Measurements from ENCODE around the gene KLHDC10.

The KLHDC10 gene

GRCh38 chr7:130091999-130092398 lies 21.7 kb downstream of the KLHDC10 start:
- H2BK15ac ChIP-seq (replicated peaks; ENCODE audit: low read depth), result no peak overlapping the region
- H2AK5ac ChIP-seq (ENCODE audit: low read length), result no peak overlapping the region
- H3K27ac ChIP-seq (ENCODE audit: low read depth, low read length), result no peak overlapping the region
- no peak overlapping the region for H3K4ac ChIP-seq (ENCODE audit: low read depth, low read length)
- H3K56ac ChIP-seq (ENCODE audit: low read length), result no peak overlapping the region
- H3K9ac ChIP-seq (ENCODE audit: low read length), result no peak overlapping the region
- no peaks in the 10 kb centered on the region for H3K36me3 ChIP-seq (ENCODE audit: control insufficient read depth, insufficient read depth, low read length)
- no peak overlapping the region for H3K18ac ChIP-seq (ENCODE audit: low read length)
- no peak overlapping the region for H4K5ac ChIP-seq (ENCODE audit: low read length)
- H3K79me2 ChIP-seq (ENCODE audit: control insufficient read depth, insufficient read depth, low read length), result no peaks in the 10 kb centered on the region
- H2BK5ac ChIP-seq (ENCODE audit: low read length), result no peak overlapping the region
- H2BK120ac ChIP-seq (ENCODE audit: low read depth, low read length), result no peak overlapping the region
- H3K4me1 ChIP-seq (ENCODE audit: control insufficient read depth, low read depth, low read length), result no peaks in the 10 kb centered on the region
- H4K8ac ChIP-seq (ENCODE audit: low read depth, low read length), result no peak overlapping the region
- no peaks in the 10 kb centered on the region for H3K79me1 ChIP-seq (ENCODE audit: low read length)
- DNase-seq, result no peak
- H3K27me3 ChIP-seq (ENCODE audit: insufficient read depth, low read length, poor library complexity), result no peaks in the 10 kb centered on the region
- H3K23ac ChIP-seq (ENCODE audit: low read length), result no peak overlapping the region
- no CpG with 5 or more reads among the region's 1 CpG for WGBS (ENCODE audit: extremely low coverage, insufficient coverage, low lambda C conversion rate)
- H3K4me2 ChIP-seq (ENCODE audit: low read length), result no peak overlapping the region
- H3K4me3 ChIP-seq (ENCODE audit: low read length), result no peak overlapping the region

GRCh38 chr7:130092598-130092997 lies 22.3 kb downstream of the KLHDC10 start:
- WGBS (ENCODE audit: extremely low coverage, insufficient coverage, low lambda C conversion rate), result no CpG with 5 or more reads among the region's 2 CpGs
- no peak overlapping the region for H3K27ac ChIP-seq (ENCODE audit: low read depth, low read length)
- H3K36me3 ChIP-seq (ENCODE audit: control insufficient read depth, insufficient read depth, low read length), result no peaks in the 10 kb centered on the region
- no peak overlapping the region for H3K4me3 ChIP-seq (ENCODE audit: low read length)
- no peaks in the 10 kb centered on the region for H3K79me1 ChIP-seq (ENCODE audit: low read length)
- no peak overlapping the region for H3K56ac ChIP-seq (ENCODE audit: low read length)
- H2BK5ac ChIP-seq (ENCODE audit: low read length), result no peak overlapping the region
- no peaks in the 10 kb centered on the region for H3K79me2 ChIP-seq (ENCODE audit: control insufficient read depth, insufficient read depth, low read length)
- H2AK5ac ChIP-seq (ENCODE audit: low read length), result no peak overlapping the region
- peak; percentile 5 for DNase-seq
- H4K8ac ChIP-seq (ENCODE audit: low read depth, low read length), result no peak overlapping the region
- no peak overlapping the region for H2BK15ac ChIP-seq (replicated peaks; ENCODE audit: low read depth)
- no peaks in the 10 kb centered on the region for H3K4me1 ChIP-seq (ENCODE audit: control insufficient read depth, low read depth, low read length)
- no peak overlapping the region for H3K18ac ChIP-seq (ENCODE audit: low read length)
- H3K4me2 ChIP-seq (ENCODE audit: low read length), result no peak overlapping the region
- H3K9ac ChIP-seq (ENCODE audit: low read length), result no peak overlapping the region
- no peak overlapping the region for H3K23ac ChIP-seq (ENCODE audit: low read length)
- H2BK120ac ChIP-seq (ENCODE audit: low read depth, low read length), result no peak overlapping the region
- no peak overlapping the region for H3K4ac ChIP-seq (ENCODE audit: low read depth, low read length)
- no peaks in the 10 kb centered on the region for H3K27me3 ChIP-seq (ENCODE audit: insufficient read depth, low read length, poor library complexity)
- H4K5ac ChIP-seq (ENCODE audit: low read length), result no peak overlapping the region

- Histone ChIP-seq H3K27ac (ENCODE audit: low read depth, low read length) (no peak overlapping the region), H2BK120ac (ENCODE audit: low read depth, low read length) (no peak overlapping the region), H3K79me1 (ENCODE audit: low read length) (no peaks in the 10 kb centered on the region), H2BK5ac (ENCODE audit: low read length) (no peak overlapping the region), H3K4me3 (ENCODE audit: low read length) (no peak overlapping the region), H3K56ac (ENCODE audit: low read length) (no peak overlapping the region), H3K23ac (ENCODE audit: low read length) (no peak overlapping the region), H3K79me2 (ENCODE audit: control insufficient read depth, insufficient read depth, low read length) (no peaks in the 10 kb centered on the region), H3K9ac (ENCODE audit: low read length) (no peak overlapping the region), H3K18ac (ENCODE audit: low read length) (no peak overlapping the region), H4K8ac (ENCODE audit: low read depth, low read length) (no peak overlapping the region), H3K4me1 (ENCODE audit: control insufficient read depth, low read depth, low read length) (no peaks in the 10 kb centered on the region), H3K36me3 (ENCODE audit: control insufficient read depth, insufficient read depth, low read length) (no peaks in the 10 kb centered on the region), H2BK15ac (replicated peaks; ENCODE audit: low read depth) (no peak overlapping the region), H3K4me2 (ENCODE audit: low read length) (no peak overlapping the region), H3K4ac (ENCODE audit: low read depth, low read length) (no peak overlapping the region), H2AK5ac (ENCODE audit: low read length) (no peak overlapping the region), H3K27me3 (ENCODE audit: insufficient read depth, low read length, poor library complexity) (no peaks in the 10 kb centered on the region), H4K5ac (ENCODE audit: low read length) (no peak overlapping the region)
- no peak for DNase-seq
- WGBS (ENCODE audit: extremely low coverage, insufficient coverage, low lambda C conversion rate), result no CpG with 5 or more reads among the region's 1 CpG
These were observed 25.5 kb downstream of the KLHDC10 start for GRCh38 chr7:130095812-130096211.

- Histone ChIP-seq H2BK15ac (replicated peaks; ENCODE audit: low read depth) (no peak overlapping the region), H3K9ac (ENCODE audit: low read length) (no peak overlapping the region), H3K36me3 (ENCODE audit: control insufficient read depth, insufficient read depth, low read length) (no peaks in the 10 kb centered on the region), H3K4ac (ENCODE audit: low read depth, low read length) (no peak overlapping the region), H4K5ac (ENCODE audit: low read length) (no peak overlapping the region), H3K4me1 (ENCODE audit: control insufficient read depth, low read depth, low read length) (no peaks in the 10 kb centered on the region), H3K4me3 (ENCODE audit: low read length) (no peak overlapping the region), H2AK5ac (ENCODE audit: low read length) (no peak overlapping the region), H3K79me1 (ENCODE audit: low read length) (no peaks in the 10 kb centered on the region), H3K56ac (ENCODE audit: low read length) (no peak overlapping the region), H4K8ac (ENCODE audit: low read depth, low read length) (no peak overlapping the region), H2BK120ac (ENCODE audit: low read depth, low read length) (no peak overlapping the region), H3K18ac (ENCODE audit: low read length) (no peak overlapping the region), H3K23ac (ENCODE audit: low read length) (no peak overlapping the region), H3K4me2 (ENCODE audit: low read length) (no peak overlapping the region), H2BK5ac (ENCODE audit: low read length) (no peak overlapping the region), H3K79me2 (ENCODE audit: control insufficient read depth, insufficient read depth, low read length) (no peaks in the 10 kb centered on the region), H3K27me3 (ENCODE audit: insufficient read depth, low read length, poor library complexity) (no peaks in the 10 kb centered on the region), H3K27ac (ENCODE audit: low read depth, low read length) (no peak overlapping the region)
- no peak for DNase-seq
- no CpG with 5 or more reads among the region's 4 CpGs for WGBS (ENCODE audit: extremely low coverage, insufficient coverage, low lambda C conversion rate)
These were observed 26.0 kb downstream of the KLHDC10 start for GRCh38 chr7:130096243-130096827.

GRCh38 chr7:130099331-130099730 lies 29.0 kb downstream of the KLHDC10 start:
- Histone ChIP-seq H2BK5ac (ENCODE audit: low read length) (no peak overlapping the region), H3K56ac (ENCODE audit: low read length) (no peak overlapping the region), H3K4me1 (ENCODE audit: control insufficient read depth, low read depth, low read length) (no peaks in the 10 kb centered on the region), H4K5ac (ENCODE audit: low read length) (no peak overlapping the region), H3K27me3 (ENCODE audit: insufficient read depth, low read length, poor library complexity) (no peaks in the 10 kb centered on the region), H3K4ac (ENCODE audit: low read depth, low read length) (no peak overlapping the region), H3K9ac (ENCODE audit: low read length) (no peak overlapping the region), H3K4me3 (ENCODE audit: low read length) (no peak overlapping the region), H4K8ac (ENCODE audit: low read depth, low read length) (no peak overlapping the region), H2BK120ac (ENCODE audit: low read depth, low read length) (no peak overlapping the region), H3K79me2 (ENCODE audit: control insufficient read depth, insufficient read depth, low read length) (no peaks in the 10 kb centered on the region), H3K18ac (ENCODE audit: low read length) (no peak overlapping the region), H3K79me1 (ENCODE audit: low read length) (no peaks in the 10 kb centered on the region), H3K23ac (ENCODE audit: low read length) (no peak overlapping the region), H2BK15ac (replicated peaks; ENCODE audit: low read depth) (no peak overlapping the region), H2AK5ac (ENCODE audit: low read length) (no peak overlapping the region), H3K4me2 (ENCODE audit: low read length) (no peak overlapping the region), H3K27ac (ENCODE audit: low read depth, low read length) (no peak overlapping the region), H3K36me3 (ENCODE audit: control insufficient read depth, insufficient read depth, low read length) (no peaks in the 10 kb centered on the region)
- DNase-seq, result peak; percentile 13

- Histone ChIP-seq H3K4ac (ENCODE audit: low read depth, low read length) (no peak overlapping the region), H2BK120ac (ENCODE audit: low read depth, low read length) (no peak overlapping the region), H3K79me2 (ENCODE audit: control insufficient read depth, insufficient read depth, low read length) (no peaks in the 10 kb centered on the region), H2BK15ac (replicated peaks; ENCODE audit: low read depth) (no peak overlapping the region), H2AK5ac (ENCODE audit: low read length) (no peak overlapping the region), H3K27ac (ENCODE audit: low read depth, low read length) (no peak overlapping the region), H2BK5ac (ENCODE audit: low read length) (no peak overlapping the region), H3K9ac (ENCODE audit: low read length) (no peak overlapping the region), H3K56ac (ENCODE audit: low read length) (no peak overlapping the region), H3K18ac (ENCODE audit: low read length) (no peak overlapping the region), H3K79me1 (ENCODE audit: low read length) (no peaks in the 10 kb centered on the region), H4K5ac (ENCODE audit: low read length) (no peak overlapping the region), H3K27me3 (ENCODE audit: insufficient read depth, low read length, poor library complexity) (no peaks in the 10 kb centered on the region), H3K4me3 (ENCODE audit: low read length) (no peak overlapping the region), H3K23ac (ENCODE audit: low read length) (no peak overlapping the region), H3K4me1 (ENCODE audit: control insufficient read depth, low read depth, low read length) (no peaks in the 10 kb centered on the region), H3K36me3 (ENCODE audit: control insufficient read depth, insufficient read depth, low read length) (no peaks in the 10 kb centered on the region), H3K4me2 (ENCODE audit: low read length) (no peak overlapping the region), H4K8ac (ENCODE audit: low read depth, low read length) (no peak overlapping the region)
- 100% methylated on average over 1 of the region's 6 CpGs for WGBS (ENCODE audit: extremely low coverage, insufficient coverage, low lambda C conversion rate)
- DNase-seq, result no peak
These were observed 32.3 kb downstream of the KLHDC10 start for GRCh38 chr7:130102588-130102987.
